ELR (cell line): ENCODE measurements around the gene CTAGE8.
"Not testable (repeated sequence)": the region's sequence is repeated elsewhere in the genome, so short reads cannot be mapped to it uniquely, and the experiment has no call there.

Experiments
- DNase-seq: peaks from one replicate; pipeline ENCODE4 v3.0.0-alpha.2; 2015; ENCODE audit warnings: low read depth

CTAGE8 gene

DNA sequence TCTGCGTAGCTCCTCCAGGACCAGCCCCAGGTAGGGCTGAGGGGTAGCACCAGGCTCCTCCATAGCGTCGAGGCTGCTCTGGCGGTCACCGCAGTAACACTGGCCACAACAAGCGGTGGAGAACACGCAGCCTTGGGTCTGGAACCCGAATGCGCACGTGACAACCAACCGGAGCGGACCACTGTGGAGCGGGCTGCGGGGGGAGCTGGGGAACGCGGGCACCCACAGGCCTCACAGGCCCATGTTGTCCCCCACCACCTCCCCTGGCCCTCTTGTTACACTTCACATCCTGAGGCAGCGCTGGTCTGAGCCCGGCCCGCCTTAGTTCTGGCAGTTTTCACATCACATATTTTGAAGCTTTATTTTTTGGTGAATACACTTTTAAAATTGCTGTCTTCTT is at the start of gene CTAGE8:
TSS of gene CTAGE8 (minus strand) at position 101 of the 400 bp plus-strand sequence. CDS start at position 63, 38 bp downstream.
- DNase-seq: not testable (repeated sequence)

DNA sequence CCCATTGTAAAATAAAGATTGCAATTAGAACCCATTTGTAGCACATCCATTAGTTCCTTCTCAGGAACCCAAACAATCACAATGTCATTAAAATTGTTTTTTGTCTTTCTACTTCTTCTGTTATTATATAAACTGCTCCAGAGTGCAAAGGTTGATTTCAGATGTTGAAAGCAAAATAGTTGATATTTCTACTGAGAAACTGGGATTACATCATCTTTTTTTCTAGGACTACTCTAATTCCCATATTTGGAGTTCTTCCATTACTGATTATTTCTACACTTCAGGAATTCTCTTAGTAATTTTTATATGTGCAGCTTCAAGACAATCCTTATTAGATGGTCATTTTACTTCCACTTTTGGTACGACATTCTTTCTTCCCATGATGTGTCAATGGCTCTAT is 48.4 kb upstream of the CTAGE8 start:
- DNase-seq: not testable (repeated sequence)

DNA sequence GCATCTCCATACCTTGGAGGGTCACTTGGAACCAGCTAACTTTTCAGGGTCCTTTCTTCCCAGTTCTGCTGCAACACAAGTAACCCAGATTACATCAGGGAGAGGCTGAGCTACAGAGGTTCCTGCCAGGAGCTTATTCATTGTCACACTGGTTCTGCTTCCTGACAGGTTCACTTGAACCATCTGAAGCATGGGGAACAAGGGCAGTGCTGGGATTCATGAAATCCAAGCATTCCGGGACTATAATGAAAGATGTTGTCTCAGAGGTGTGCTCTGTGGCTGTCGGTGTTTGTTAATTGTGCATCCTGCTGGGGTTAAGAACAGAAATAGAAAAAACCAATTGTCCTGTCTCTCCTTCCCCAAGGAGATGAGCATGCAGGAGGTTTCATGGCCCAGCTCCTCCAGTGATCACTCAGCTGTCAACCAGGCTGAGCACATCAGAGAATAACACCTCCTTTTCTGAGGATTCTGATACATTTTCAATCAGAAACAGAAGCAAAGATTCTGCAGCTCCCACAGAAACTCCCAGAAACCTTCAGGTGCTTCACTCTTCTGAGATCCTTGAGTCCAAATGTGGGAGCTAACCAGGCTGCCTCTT is 42.9 kb upstream of the CTAGE8 start, which contains the start of gene OR2A1:
TSS of gene OR2A1 (plus strand) at position 548 of the 598 bp plus-strand sequence. CDS start 5,706 bp downstream, outside the sequence.
- DNase-seq: not testable (repeated sequence)

GRCh38 chr7:144311218-144311617 is 42.1 kb upstream of the CTAGE8 start:
- DNase-seq: not testable (repeated sequence)

- not testable (repeated sequence) for DNase-seq
Observed at GRCh38 chr7:144309702-144310101, 40.6 kb upstream of the CTAGE8 start.

DNA sequence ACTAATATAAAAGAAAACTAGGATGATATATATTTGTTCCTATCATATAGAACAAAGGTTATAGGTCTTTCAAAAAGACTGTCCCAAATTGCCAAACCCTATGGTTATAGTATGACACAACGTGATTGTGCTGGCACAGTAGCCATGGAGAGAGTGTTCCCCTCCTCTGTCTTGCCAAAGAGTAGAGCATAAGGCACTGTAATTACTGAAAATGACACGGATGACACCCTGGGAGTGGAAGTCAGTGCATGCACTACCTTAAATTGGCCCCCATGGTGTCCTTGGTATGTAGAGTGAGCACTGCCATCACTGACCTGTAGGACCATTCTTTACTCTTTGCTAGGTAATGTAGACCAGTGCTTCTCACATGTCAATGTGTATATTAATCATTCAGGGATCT is 36.1 kb upstream of the CTAGE8 start:
- not testable (repeated sequence) for DNase-seq

GRCh38 chr7:144303607-144304006 is 34.5 kb upstream of the CTAGE8 start:
- DNase-seq: not testable (repeated sequence)

- DNase-seq: not testable (repeated sequence)
Observed at GRCh38 chr7:144302578-144303303, 33.7 kb upstream of the CTAGE8 start.

- not testable (repeated sequence) for DNase-seq
Observed at GRCh38 chr7:144293794-144294499, 24.9 kb upstream of the CTAGE8 start.

GRCh38 chr7:144292384-144293161 is 23.5 kb upstream of the CTAGE8 start:
- not testable (repeated sequence) for DNase-seq

- DNase-seq: not testable (repeated sequence)
Observed at GRCh38 chr7:144291607-144292006, 22.5 kb upstream of the CTAGE8 start.

- not testable (repeated sequence) for DNase-seq
Observed at GRCh38 chr7:144287171-144287784, 18.2 kb upstream of the CTAGE8 start.

- DNase-seq: not testable (repeated sequence)
Observed at GRCh38 chr7:144283716-144284115, 14.6 kb upstream of the CTAGE8 start.

DNA sequence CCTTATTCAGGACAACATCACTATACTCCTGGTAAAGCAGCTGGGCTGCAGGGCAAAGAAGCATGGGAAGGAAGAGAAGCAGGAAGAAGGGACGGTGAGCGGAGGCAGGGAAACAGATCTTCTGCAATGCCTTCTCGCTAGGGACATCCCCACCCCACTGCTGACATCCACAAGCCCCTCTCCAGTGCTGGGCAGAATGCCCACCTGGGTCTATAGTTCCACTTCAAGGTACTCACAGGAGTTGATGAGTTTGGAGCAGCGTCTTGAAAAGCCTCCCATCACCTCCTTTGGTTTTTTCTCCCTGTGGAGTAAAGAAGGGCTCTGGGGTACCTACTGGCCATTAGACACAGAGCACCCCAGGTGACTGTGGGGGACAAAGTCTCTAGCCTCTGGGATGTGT is 13.4 kb upstream of the CTAGE8 start:
- DNase-seq: not testable (repeated sequence)

GRCh38 chr7:144281981-144282380 is 12.9 kb upstream of the CTAGE8 start:
- not testable (repeated sequence) for DNase-seq

GRCh38 chr7:144280010-144280409 is 10.9 kb upstream of the CTAGE8 start:
- not testable (repeated sequence) for DNase-seq

DNA sequence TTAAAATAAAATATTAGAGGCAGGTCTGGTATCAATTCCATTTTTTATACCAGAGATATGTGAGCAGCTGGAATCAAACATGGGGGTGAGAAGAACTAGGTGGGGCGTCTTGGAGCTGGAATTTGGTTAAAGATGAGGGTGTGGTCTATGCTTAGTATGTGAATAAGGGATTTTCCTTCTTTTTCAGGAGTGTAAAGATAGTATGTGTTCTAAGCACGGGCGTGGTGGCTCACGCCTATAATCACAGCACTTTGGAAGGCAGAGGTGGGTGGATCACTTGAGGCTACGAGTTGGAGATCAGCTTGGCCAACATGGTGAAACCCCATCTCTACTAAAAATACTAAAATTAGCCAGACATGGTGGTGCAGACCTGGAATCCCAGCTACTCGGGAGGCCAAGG is 6.2 kb upstream of the CTAGE8 start:
- DNase-seq: not testable (repeated sequence)

- DNase-seq: not testable (repeated sequence)
Observed at GRCh38 chr7:144264692-144265091, 4.4 kb downstream of the CTAGE8 start, which contains the start of gene OR2A7. Gene OR2A7, minus strand, starts transcription at chr7:144264792. Its CDS starts 5,164 bp downstream, at chr7:144259628.

GRCh38 chr7:144262128-144262527 is 7.0 kb downstream of the CTAGE8 start:
- not testable (repeated sequence) for DNase-seq

GRCh38 chr7:144259067-144259466 is 10.0 kb downstream of the CTAGE8 start:
- not testable (repeated sequence) for DNase-seq

DNA sequence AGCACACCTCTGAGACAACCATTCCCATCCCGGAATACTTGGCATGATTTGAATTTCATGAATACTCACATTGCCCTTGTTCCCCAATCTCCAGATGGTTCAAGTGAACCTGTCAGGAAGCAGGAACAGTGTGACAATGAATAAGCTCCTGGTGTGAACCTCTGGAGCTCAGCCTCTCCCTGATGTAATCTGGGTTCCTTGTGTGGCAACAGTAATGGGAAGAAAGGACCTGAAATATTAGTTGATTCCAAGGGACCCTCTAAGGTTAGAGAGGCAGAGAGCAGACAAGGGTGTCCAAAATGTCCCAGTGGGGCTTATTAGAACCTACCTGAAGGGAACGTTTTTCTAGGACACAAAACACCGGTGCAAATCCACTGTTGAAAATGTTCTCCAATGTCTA is 13.0 kb downstream of the CTAGE8 start:
- DNase-seq: no peak
